Astrocyte (in vitro differentiated cells and primary cell): ENCODE data around the gene LCN2. TPM values are rescaled to one million over a fixed set of nuclear protein-coding genes. Genes with fewer than 3 reads are reported as not detected.
A peak's percentile ranks its signal among the peaks of the same experiment; 100 is the strongest.

Experiments used
- DNase-seq: peaks from one replicate; pipeline ENCODE4 v3.0.0-alpha.2; 2010; ENCODE audit warnings: low read depth
- FAIRE-seq: peaks from 2 replicates; lab custom pipeline; 2011; peaks lifted over from hg19 to GRCh38; lab: Jason Lieb, UNC
- H2AFZ ChIP-seq: 2 replicates; pipeline ENCODE4 v1.6.0; 2012; ENCODE audit warnings: low read depth, low read length, inconsistent platforms
- H3K27ac ChIP-seq: 2 replicates; pipeline ENCODE4 v1.5.1; 2011; ENCODE audit warnings: low read depth, low read length, inconsistent platforms
- H3K27me3 ChIP-seq: 2 replicates; pipeline ENCODE4 v1.6.0; 2011; ENCODE audit warnings: low read length, inconsistent platforms; ENCODE audit not compliant: insufficient read depth
- H3K36me3 ChIP-seq: 2 replicates; pipeline ENCODE4 v1.5.1; 2011; ENCODE audit warnings: low read length, inconsistent platforms; ENCODE audit not compliant: insufficient read depth
- H3K4me1 ChIP-seq: 2 replicates; pipeline ENCODE4 v1.5.1; 2011; ENCODE audit warnings: low read length, inconsistent platforms; ENCODE audit not compliant: insufficient read depth
- H3K4me2 ChIP-seq: 2 replicates; pipeline ENCODE4 v1.6.0; 2012; ENCODE audit warnings: low read length, inconsistent platforms
- H3K4me3 ChIP-seq: 2 replicates; pipeline ENCODE4 v1.5.1; 2011; ENCODE audit warnings: low read depth, mild to moderate bottlenecking, low read length, inconsistent platforms; ENCODE audit not compliant: insufficient read depth
- H3K79me2 ChIP-seq: 2 replicates; pipeline ENCODE4 v1.6.0; 2012; ENCODE audit warnings: mild to moderate bottlenecking, low read length, inconsistent platforms; ENCODE audit not compliant: insufficient read depth
- H3K9ac ChIP-seq: 2 replicates; pipeline ENCODE4 v1.6.0; 2012; ENCODE audit warnings: mild to moderate bottlenecking, low read length, inconsistent platforms
- H3K9me3 ChIP-seq: 2 replicates; pipeline ENCODE4 v1.5.1; 2012; ENCODE audit warnings: low read depth, mild to moderate bottlenecking, low read length, inconsistent platforms; ENCODE audit not compliant: insufficient read depth
- H4K20me1 ChIP-seq: 2 replicates; pipeline ENCODE4 v1.6.0; 2012; ENCODE audit warnings: low read length, inconsistent platforms; ENCODE audit not compliant: insufficient read depth
- H3K27ac Mint-ChIP-seq: one replicate; pipeline ENCODE4 v1.8.0; 2021; ENCODE audit warnings: mild to moderate bottlenecking, mixed read lengths; ENCODE audit not compliant: unreplicated experiment
- H3K27me3 Mint-ChIP-seq: one replicate; pipeline ENCODE4 v1.8.0; 2021; ENCODE audit warnings: low read depth, mixed read lengths; ENCODE audit not compliant: unreplicated experiment
- H3K36me3 Mint-ChIP-seq: one replicate; pipeline ENCODE4 v1.8.0; 2021; ENCODE audit warnings: low read depth, mixed read lengths; ENCODE audit not compliant: unreplicated experiment
- H3K4me1 Mint-ChIP-seq: one replicate; pipeline ENCODE4 v1.8.0; 2021; ENCODE audit warnings: low read depth, mixed read lengths; ENCODE audit not compliant: unreplicated experiment
- H3K4me3 Mint-ChIP-seq: one replicate; pipeline ENCODE4 v1.8.0; 2021; ENCODE audit warnings: mild to moderate bottlenecking, moderate library complexity, mixed read lengths; ENCODE audit not compliant: unreplicated experiment
- H3K9me3 Mint-ChIP-seq: one replicate; pipeline ENCODE4 v1.8.0; 2021; ENCODE audit warnings: mild to moderate bottlenecking, mixed read lengths; ENCODE audit not compliant: unreplicated experiment
- CTCF ChIP-seq: IDR thresholded peaks from 2 replicates; pipeline ENCODE4 v1.5.1; 2011; ENCODE audit warnings: low read depth, mild to moderate bottlenecking, inconsistent platforms, low read length, moderate library complexity; ENCODE audit not compliant: insufficient read depth
- EZH2 ChIP-seq: IDR thresholded peaks from 2 replicates; pipeline ENCODE4 v1.6.1; 2012; ENCODE audit warnings: mild to moderate bottlenecking, low read length, inconsistent platforms; ENCODE audit not compliant: insufficient read depth
- total RNA-seq: library from RNA; stranded (reverse); gene quantifications from 2 replicates; pipeline ENCODE4 v1.2.1, GENCODE V29; 2021

Gene LCN2
- total RNA-seq, 1 donor from 2014 or later: not detected

- peaks cover 4% of the 10 kb centered on the region for H4K20me1 ChIP-seq
- H3K4me1 ChIP-seq: peaks cover 3% of the 10 kb centered on the region
- no peak overlapping the region for H3K4me3 Mint-ChIP-seq
- H3K27ac Mint-ChIP-seq: no peak overlapping the region
- H3K9ac ChIP-seq: peak overlapping the region; percentile 33
- no peak overlapping the region for H2AFZ ChIP-seq
- H3K9me3 ChIP-seq: no peaks in the 10 kb centered on the region
- no peak overlapping the region for H3K27ac ChIP-seq
- FAIRE-seq: no peak
- DNase-seq: no peak
- no peak overlapping the region for H3K4me2 ChIP-seq
- no peaks in the 10 kb centered on the region for H3K9me3 Mint-ChIP-seq
- peaks cover 7% of the 10 kb centered on the region for H3K36me3 Mint-ChIP-seq
- peaks cover 2% of the 10 kb centered on the region for H3K4me1 Mint-ChIP-seq
- no peaks in the 10 kb centered on the region for H3K27me3 ChIP-seq
- no peak overlapping the region for H3K4me3 ChIP-seq
- H3K36me3 ChIP-seq: no peaks in the 10 kb centered on the region
- no peaks in the 10 kb centered on the region for H3K27me3 Mint-ChIP-seq
- no peaks in the 10 kb centered on the region for H3K79me2 ChIP-seq
- TF ChIP-seq EZH2 (no peak), CTCF (no peak)
Observed at GRCh38 chr9:128118472-128118857, 30.8 kb upstream of the LCN2 start.

DNA sequence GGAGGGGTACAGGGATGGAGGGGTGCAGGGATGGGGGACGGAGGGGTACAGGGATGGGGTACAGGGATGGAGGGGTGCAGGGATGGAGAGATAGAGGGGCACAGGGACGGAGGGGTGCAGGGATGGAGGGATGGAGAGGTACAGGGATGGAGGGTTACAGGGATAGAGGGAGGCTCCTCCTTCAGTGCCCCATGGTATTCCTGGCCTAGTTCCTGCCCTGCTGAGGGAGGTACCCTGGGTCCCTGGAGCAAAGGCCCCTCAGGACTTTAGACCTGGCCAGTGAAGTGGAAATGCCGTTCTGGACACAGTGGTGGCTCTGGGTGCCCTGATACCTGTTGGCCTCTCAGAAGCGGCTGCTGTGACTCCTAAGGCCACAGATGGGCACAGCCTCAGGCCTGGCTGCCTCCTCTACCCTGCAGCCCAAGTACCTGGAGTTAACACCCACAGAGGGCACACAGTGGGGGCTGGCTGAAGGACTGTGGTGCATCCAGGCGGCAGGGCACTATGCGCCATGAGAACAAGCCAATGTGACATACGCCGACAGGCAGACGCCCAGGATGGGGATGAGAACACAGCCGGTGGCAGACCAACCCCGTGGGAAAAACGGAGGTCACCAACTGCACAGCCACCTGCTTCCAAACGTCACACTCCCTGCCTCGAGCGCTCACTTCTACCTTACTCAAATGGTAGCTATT lies 30.1 kb upstream of the LCN2 start:
- Histone ChIP-seq H3K79me2 (no peaks in the 10 kb centered on the region), H3K27me3 (no peaks in the 10 kb centered on the region), H3K4me2 (no peak overlapping the region), H3K9me3 (no peaks in the 10 kb centered on the region), H3K36me3 (no peaks in the 10 kb centered on the region), H3K4me1 (peaks cover 3% of the 10 kb centered on the region), H3K9ac (no peak overlapping the region), H4K20me1 (peaks cover 4% of the 10 kb centered on the region), H3K4me3 (no peak overlapping the region), H3K27ac (no peak overlapping the region), H2AFZ (no peak overlapping the region)
- Mint-ChIP-seq H3K4me1 (peaks cover 2% of the 10 kb centered on the region), H3K4me3 (no peak overlapping the region), H3K9me3 (no peaks in the 10 kb centered on the region), H3K27ac (no peak overlapping the region), H3K27me3 (no peaks in the 10 kb centered on the region), H3K36me3 (peaks cover 6% of the 10 kb centered on the region)
- DNase-seq: no peak
- no peak for FAIRE-seq
- TF ChIP-seq EZH2 (no peak), CTCF (no peak)

DNA sequence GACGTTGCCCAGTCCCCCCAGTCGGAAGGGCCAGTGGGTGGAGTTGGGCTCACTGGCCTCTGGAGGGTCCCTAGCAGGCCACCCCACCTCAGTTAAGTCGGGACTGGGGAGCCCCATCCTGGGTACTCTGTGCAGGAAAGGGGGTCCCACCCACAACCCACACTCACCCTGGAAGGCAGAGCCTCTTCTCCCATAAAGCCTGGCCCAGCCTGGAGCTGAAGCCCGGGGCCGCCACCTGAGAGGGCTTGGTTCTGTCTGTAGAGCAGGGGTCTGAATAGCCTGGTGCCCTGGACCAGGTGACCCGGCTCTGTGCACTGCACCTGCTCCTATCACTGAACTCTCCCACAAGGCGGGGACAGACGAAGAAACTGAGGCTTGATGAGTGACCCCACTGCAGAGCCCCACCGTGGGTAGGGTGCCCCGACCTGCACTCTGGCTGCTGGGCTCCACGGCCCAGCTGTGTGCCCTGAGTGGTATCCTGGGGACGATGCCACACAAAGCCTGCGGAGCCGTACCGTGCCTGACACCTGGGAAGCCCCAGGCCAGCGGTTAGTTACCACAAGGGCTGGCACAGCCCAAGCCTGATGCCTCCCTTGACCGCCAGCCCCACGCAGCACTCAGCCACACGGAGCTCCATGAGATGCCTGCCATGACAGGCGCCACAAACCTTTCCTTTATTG lies 29.1 kb upstream of the LCN2 start:
- H3K79me2 ChIP-seq: peaks cover 8% of the 10 kb centered on the region
- FAIRE-seq: no peak
- DNase-seq: no peak

More for the DNA sequence above, 29.1 kb upstream of the LCN2 start:
- Histone ChIP-seq H3K4me3 (no peak overlapping the region), H3K4me1 (peaks cover 3% of the 10 kb centered on the region), H3K9me3 (no peaks in the 10 kb centered on the region), H3K36me3 (peaks cover 3% of the 10 kb centered on the region), H4K20me1 (peaks cover 15% of the 10 kb centered on the region), H2AFZ (no peak overlapping the region), H3K27ac (no peak overlapping the region), H3K27me3 (no peaks in the 10 kb centered on the region), H3K4me2 (no peak overlapping the region), H3K9ac (no peak overlapping the region)
- no peaks in the 10 kb centered on the region for H3K9me3 Mint-ChIP-seq
- H3K27me3 Mint-ChIP-seq: no peaks in the 10 kb centered on the region
- peaks cover 2% of the 10 kb centered on the region for H3K4me1 Mint-ChIP-seq
- no peak overlapping the region for H3K4me3 Mint-ChIP-seq
- H3K27ac Mint-ChIP-seq: no peak overlapping the region
- peaks cover 4% of the 10 kb centered on the region for H3K36me3 Mint-ChIP-seq
- no peak for TF ChIP-seq EZH2
- no peak for TF ChIP-seq CTCF
